HepG2 (cell line): ENCODE measurements around the gene ASIC3. TPM values are rescaled to one million over a fixed set of nuclear protein-coding genes. Genes with fewer than 3 reads are reported as not detected.
A peak's percentile ranks its signal among the peaks of the same experiment; 100 is the strongest.

ENCODE experiments used
- ARID2 ChIP-seq: sonication (generic); formaldehyde crosslinking; IDR thresholded peaks from 2 replicates; pipeline ENCODE4 v1.8.1; 2022; ENCODE audit warnings: mild to moderate bottlenecking, missing genetic modification reagents, borderline replicate concordance
- FOXK2 ChIP-seq: fragments of 450-650 bp; IDR thresholded peaks from 2 replicates; pipeline ENCODE4 v1.6.1; 2016
- HNRNPUL1 ChIP-seq: fragments of 200-400 bp; formaldehyde crosslinking; IDR thresholded peaks from 2 replicates; pipeline ENCODE4 v1.6.1; 2017; ENCODE audit warnings: low read depth, mild to moderate bottlenecking, low read length, moderate library complexity
- HOXA3 ChIP-seq: sonication (generic); formaldehyde crosslinking; IDR thresholded peaks from 2 replicates; pipeline ENCODE4 v1.5.0; 2020; ENCODE audit warnings: missing genetic modification reagents
- KAT7 ChIP-seq: IDR thresholded peaks from 2 replicates; pipeline ENCODE4 v1.6.1; 2018; ENCODE audit warnings: borderline replicate concordance, missing compliant biosample characterization
- PHF8 ChIP-seq: sonication (generic); formaldehyde crosslinking; IDR thresholded peaks from 2 replicates; pipeline ENCODE4 v1.5.0; 2020; ENCODE audit warnings: missing genetic modification reagents
- TAF15 ChIP-seq: fragments of 200-400 bp; formaldehyde crosslinking; IDR thresholded peaks from one replicate; pipeline ENCODE4 v1.6.1; 2018; ENCODE audit warnings: mild to moderate bottlenecking, low read depth, low read length; ENCODE audit not compliant: poor library complexity, severe bottlenecking
- TOPORS ChIP-seq: sonication (generic); formaldehyde crosslinking; IDR thresholded peaks from 2 replicates; pipeline ENCODE4 v1.8.0; 2023; ENCODE audit warnings: mild to moderate bottlenecking, missing genetic modification reagents
- ZNF331 ChIP-seq: sonication (generic); formaldehyde crosslinking; IDR thresholded peaks from 2 replicates; pipeline ENCODE4 v1.4.0; 2020; ENCODE audit warnings: missing genetic modification reagents
- ZNF713 ChIP-seq: sonication (generic); formaldehyde crosslinking; IDR thresholded peaks from 2 replicates; pipeline ENCODE4 v1.4.0; 2020; ENCODE audit warnings: mild to moderate bottlenecking, missing genetic modification reagents
- polyA plus RNA-seq, 8 experiments: library from polyadenylated mRNA; depleted of rRNA in 3 of 8; stranded (reverse) in 7 of 8; unstranded in 1 of 8; fragments of >200 nt; fragmentation: Illumina TruSeq in 4 of 8; extraction: Trizol in 4 of 8; gene quantifications; 2 replicates each; pipeline versions ENCODE4 v1.2.1 to v1.2.3, GENCODE V29; 2011 to 2016; ENCODE audit warnings: low read depth in 4 of 8, missing spikeins in 1 of 8, mixed read lengths in 1 of 8; ENCODE audit not compliant: insufficient read depth in 1 of 8
- total RNA-seq, 5 experiments: library from RNA; depleted of rRNA; stranded (reverse); fragments of >200 nt; fragmentation: Illumina TruSeq; extraction: Trizol; gene quantifications; 2 replicates each; pipeline ENCODE4 v1.2.3, GENCODE V29; 2016; ENCODE audit warnings: low read depth in 1 of 5
- TF ChIP-seq, protein P1 (sequence below): sonication (generic); formaldehyde crosslinking; IDR thresholded peaks from 2 replicates; pipeline ENCODE4 v1.5.1; 2020; ENCODE audit warnings: mild to moderate bottlenecking, missing genetic modification reagents, moderate library complexity
- TF ChIP-seq, protein P2 (sequence below): sonication (generic); formaldehyde crosslinking; IDR thresholded peaks from 2 replicates; pipeline ENCODE4 v1.8.0; 2022; ENCODE audit warnings: missing genetic modification reagents, low read depth, mild to moderate bottlenecking, borderline replicate concordance
- TF ChIP-seq, protein P3 (sequence below): sonication (generic); formaldehyde crosslinking; IDR thresholded peaks from 2 replicates; pipeline ENCODE4 v1.4.0; 2020; ENCODE audit warnings: mild to moderate bottlenecking, missing genetic modification reagents
- TF ChIP-seq, protein P4 (sequence below): sonication (generic); formaldehyde crosslinking; IDR thresholded peaks from 2 replicates; pipeline ENCODE4 v1.4.0; 2020; ENCODE audit warnings: mild to moderate bottlenecking, low read depth, missing genetic modification reagents
- TF ChIP-seq, protein P5 (sequence below): IDR thresholded peaks from 2 replicates; pipeline ENCODE4 v1.4.0; 2020; ENCODE audit warnings: mild to moderate bottlenecking, missing genetic modification reagents
- TF ChIP-seq, protein P6 (sequence below): sonication (generic); formaldehyde crosslinking; IDR thresholded peaks from 2 replicates; pipeline ENCODE4 v1.4.0; 2020; ENCODE audit warnings: mild to moderate bottlenecking, missing genetic modification reagents
- TF ChIP-seq, protein P7 (sequence below): sonication (generic); formaldehyde crosslinking; IDR thresholded peaks from 2 replicates; pipeline ENCODE4 v1.9.0; 2021; ENCODE audit warnings: missing genetic modification reagents, borderline replicate concordance

Gene ASIC3
- total and polyA plus RNA-seq, 2 of the 13 experiments (the other 11 are each of a cell fraction or from before 2014, with no cell fraction given), result 0.51 TPM; not detected in 1

DNA sequence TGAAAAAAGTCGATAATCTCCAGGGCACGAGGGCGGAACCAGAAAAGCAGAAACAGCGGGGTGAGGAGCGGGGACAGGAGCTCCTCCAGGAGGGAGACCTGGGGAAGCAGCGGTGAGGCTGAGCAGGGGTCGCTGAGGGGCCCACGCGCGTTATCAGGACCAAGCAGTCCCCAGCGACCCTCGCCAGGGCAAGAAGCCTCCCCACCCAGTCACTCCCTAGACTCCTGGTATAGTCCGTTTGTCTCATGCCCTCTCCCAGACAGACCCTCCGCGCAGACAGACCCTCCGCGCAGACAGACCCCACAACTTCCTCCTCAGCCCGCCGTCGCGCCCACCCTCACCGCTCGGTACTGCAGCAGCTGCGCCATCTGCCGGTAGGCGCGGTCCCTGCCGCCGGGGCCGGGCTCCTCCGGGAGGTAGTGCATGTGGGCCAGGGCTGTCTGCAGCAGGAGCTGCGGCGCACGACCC lies 30.3 kb upstream of the ASIC3 start (continued):
- TF ChIP-seq, protein P1, sequence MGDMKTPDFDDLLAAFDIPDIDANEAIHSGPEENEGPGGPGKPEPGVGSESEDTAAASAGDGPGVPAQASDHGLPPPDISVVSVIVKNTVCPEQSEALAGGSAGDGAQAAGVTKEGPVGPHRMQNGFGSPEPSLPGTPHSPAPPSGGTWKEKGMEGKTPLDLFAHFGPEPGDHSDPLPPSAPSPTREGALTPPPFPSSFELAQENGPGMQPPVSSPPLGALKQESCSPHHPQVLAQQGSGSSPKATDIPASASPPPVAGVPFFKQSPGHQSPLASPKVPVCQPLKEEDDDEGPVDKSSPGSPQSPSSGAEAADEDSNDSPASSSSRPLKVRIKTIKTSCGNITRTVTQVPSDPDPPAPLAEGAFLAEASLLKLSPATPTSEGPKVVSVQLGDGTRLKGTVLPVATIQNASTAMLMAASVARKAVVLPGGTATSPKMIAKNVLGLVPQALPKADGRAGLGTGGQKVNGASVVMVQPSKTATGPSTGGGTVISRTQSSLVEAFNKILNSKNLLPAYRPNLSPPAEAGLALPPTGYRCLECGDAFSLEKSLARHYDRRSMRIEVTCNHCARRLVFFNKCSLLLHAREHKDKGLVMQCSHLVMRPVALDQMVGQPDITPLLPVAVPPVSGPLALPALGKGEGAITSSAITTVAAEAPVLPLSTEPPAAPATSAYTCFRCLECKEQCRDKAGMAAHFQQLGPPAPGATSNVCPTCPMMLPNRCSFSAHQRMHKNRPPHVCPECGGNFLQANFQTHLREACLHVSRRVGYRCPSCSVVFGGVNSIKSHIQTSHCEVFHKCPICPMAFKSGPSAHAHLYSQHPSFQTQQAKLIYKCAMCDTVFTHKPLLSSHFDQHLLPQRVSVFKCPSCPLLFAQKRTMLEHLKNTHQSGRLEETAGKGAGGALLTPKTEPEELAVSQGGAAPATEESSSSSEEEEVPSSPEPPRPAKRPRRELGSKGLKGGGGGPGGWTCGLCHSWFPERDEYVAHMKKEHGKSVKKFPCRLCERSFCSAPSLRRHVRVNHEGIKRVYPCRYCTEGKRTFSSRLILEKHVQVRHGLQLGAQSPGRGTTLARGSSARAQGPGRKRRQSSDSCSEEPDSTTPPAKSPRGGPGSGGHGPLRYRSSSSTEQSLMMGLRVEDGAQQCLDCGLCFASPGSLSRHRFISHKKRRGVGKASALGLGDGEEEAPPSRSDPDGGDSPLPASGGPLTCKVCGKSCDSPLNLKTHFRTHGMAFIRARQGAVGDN (CRISPR knock-in tag), result peak; percentile 85
- TF ChIP-seq HOXA3 (no peak; the same call in 1 of the 2 replicates), HNRNPUL1 (no peak), PHF8 (no peak), TAF15 (no peak), FOXK2 (no peak), TOPORS (no peak), ZNF713 (CRISPR knock-in tag) (no peak), KAT7 (CRISPR knock-in tag) (no peak), ZNF331 (CRISPR knock-in tag) (no peak), ARID2 (no peak)
- TF ChIP-seq, protein P2, sequence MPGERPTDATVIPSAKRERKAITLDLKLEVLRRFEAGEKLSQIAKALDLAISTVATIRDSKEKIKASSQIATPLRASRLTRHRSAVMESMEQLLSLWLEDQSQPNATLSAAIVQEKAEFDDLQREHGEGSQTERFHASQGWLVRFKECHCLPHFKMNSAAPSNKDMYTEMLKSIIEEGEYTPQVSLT (CRISPR knock-in tag), result no peak
- TF ChIP-seq, protein P3, sequence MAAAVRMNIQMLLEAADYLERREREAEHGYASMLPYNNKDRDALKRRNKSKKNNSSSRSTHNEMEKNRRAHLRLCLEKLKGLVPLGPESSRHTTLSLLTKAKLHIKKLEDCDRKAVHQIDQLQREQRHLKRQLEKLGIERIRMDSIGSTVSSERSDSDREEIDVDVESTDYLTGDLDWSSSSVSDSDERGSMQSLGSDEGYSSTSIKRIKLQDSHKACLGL (CRISPR knock-in tag), result no peak; the same call in 1 of the 2 replicates
- TF ChIP-seq, protein P4, sequence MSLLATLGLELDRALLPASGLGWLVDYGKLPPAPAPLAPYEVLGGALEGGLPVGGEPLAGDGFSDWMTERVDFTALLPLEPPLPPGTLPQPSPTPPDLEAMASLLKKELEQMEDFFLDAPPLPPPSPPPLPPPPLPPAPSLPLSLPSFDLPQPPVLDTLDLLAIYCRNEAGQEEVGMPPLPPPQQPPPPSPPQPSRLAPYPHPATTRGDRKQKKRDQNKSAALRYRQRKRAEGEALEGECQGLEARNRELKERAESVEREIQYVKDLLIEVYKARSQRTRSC (CRISPR knock-in tag), result no peak
- TF ChIP-seq, protein P5, sequence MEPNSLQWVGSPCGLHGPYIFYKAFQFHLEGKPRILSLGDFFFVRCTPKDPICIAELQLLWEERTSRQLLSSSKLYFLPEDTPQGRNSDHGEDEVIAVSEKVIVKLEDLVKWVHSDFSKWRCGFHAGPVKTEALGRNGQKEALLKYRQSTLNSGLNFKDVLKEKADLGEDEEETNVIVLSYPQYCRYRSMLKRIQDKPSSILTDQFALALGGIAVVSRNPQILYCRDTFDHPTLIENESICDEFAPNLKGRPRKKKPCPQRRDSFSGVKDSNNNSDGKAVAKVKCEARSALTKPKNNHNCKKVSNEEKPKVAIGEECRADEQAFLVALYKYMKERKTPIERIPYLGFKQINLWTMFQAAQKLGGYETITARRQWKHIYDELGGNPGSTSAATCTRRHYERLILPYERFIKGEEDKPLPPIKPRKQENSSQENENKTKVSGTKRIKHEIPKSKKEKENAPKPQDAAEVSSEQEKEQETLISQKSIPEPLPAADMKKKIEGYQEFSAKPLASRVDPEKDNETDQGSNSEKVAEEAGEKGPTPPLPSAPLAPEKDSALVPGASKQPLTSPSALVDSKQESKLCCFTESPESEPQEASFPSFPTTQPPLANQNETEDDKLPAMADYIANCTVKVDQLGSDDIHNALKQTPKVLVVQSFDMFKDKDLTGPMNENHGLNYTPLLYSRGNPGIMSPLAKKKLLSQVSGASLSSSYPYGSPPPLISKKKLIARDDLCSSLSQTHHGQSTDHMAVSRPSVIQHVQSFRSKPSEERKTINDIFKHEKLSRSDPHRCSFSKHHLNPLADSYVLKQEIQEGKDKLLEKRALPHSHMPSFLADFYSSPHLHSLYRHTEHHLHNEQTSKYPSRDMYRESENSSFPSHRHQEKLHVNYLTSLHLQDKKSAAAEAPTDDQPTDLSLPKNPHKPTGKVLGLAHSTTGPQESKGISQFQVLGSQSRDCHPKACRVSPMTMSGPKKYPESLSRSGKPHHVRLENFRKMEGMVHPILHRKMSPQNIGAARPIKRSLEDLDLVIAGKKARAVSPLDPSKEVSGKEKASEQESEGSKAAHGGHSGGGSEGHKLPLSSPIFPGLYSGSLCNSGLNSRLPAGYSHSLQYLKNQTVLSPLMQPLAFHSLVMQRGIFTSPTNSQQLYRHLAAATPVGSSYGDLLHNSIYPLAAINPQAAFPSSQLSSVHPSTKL (CRISPR knock-in tag), result 0 out of 2 replicates have a peak, but pooled peaks have one; percentile 29
- TF ChIP-seq, protein P6, sequence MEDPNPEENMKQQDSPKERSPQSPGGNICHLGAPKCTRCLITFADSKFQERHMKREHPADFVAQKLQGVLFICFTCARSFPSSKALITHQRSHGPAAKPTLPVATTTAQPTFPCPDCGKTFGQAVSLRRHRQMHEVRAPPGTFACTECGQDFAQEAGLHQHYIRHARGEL (CRISPR knock-in tag), result no peak; the same call in 1 of the 2 replicates
- TF ChIP-seq, protein P7, sequence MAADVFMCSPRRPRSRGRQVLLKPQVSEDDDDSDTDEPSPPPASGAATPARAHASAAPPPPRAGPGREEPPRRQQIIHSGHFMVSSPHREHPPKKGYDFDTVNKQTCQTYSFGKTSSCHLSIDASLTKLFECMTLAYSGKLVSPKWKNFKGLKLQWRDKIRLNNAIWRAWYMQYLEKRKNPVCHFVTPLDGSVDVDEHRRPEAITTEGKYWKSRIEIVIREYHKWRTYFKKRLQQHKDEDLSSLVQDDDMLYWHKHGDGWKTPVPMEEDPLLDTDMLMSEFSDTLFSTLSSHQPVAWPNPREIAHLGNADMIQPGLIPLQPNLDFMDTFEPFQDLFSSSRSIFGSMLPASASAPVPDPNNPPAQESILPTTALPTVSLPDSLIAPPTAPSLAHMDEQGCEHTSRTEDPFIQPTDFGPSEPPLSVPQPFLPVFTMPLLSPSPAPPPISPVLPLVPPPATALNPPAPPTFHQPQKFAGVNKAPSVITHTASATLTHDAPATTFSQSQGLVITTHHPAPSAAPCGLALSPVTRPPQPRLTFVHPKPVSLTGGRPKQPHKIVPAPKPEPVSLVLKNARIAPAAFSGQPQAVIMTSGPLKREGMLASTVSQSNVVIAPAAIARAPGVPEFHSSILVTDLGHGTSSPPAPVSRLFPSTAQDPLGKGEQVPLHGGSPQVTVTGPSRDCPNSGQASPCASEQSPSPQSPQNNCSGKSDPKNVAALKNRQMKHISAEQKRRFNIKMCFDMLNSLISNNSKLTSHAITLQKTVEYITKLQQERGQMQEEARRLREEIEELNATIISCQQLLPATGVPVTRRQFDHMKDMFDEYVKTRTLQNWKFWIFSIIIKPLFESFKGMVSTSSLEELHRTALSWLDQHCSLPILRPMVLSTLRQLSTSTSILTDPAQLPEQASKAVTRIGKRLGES (CRISPR knock-in tag), result no peak
